CD14-positive monocyte (primary cell): ENCODE results near the gene FXYD2. TPM values are rescaled to one million over a fixed set of nuclear protein-coding genes. Genes with fewer than 3 reads are reported as not detected.
A peak's percentile ranks its signal among the peaks of the same experiment; 100 is the strongest.

Source experiments
- DNase-seq, 3 donors: peaks; one replicate each; pipeline ENCODE4 v3.0.0-alpha.2; 2011 to 2022
- H2AFZ ChIP-seq: 2 replicates; pipeline ENCODE4 v1.6.0; 2012; ENCODE audit warnings: mild to moderate bottlenecking, low read depth, low read length, inconsistent platforms; ENCODE audit not compliant: insufficient read depth, poor library complexity, severe bottlenecking
- H3K27ac ChIP-seq, 2 donors: 1 replicate in 1 of 2; 2 replicates in 1 of 2; pipeline ENCODE4 v1.5.1; 2012 to 2013; ENCODE audit warnings: low read length in 2 of 2, control low read depth in 1 of 2, inconsistent platforms in 1 of 2, low read depth in 1 of 2, mild to moderate bottlenecking in 1 of 2
- H3K27me3 ChIP-seq, 2 donors: one replicate each; pipeline versions ENCODE4 v1.6.0 to v1.6.1; 2011 to 2013; ENCODE audit warnings: low read length in 2 of 2; ENCODE audit not compliant: control insufficient read depth in 2 of 2, insufficient read depth in 2 of 2
- H3K36me3 ChIP-seq, 2 donors: replicated peaks in 1 of 2; 1 replicate in 1 of 2; 2 replicates in 1 of 2; pipeline versions ENCODE4 v1.5.1 to v1.6.1; 2012 to 2013; ENCODE audit warnings: low read length in 2 of 2, control low read depth in 1 of 2, inconsistent platforms in 1 of 2, mild to moderate bottlenecking in 1 of 2; ENCODE audit not compliant: insufficient read depth in 2 of 2, control insufficient read depth in 1 of 2
- H3K4me1 ChIP-seq, 2 donors: 1 replicate in 1 of 2; 2 replicates in 1 of 2; pipeline versions ENCODE4 v1.5.1 to v1.6.1; 2012 to 2013; ENCODE audit warnings: low read length in 2 of 2, control low read depth in 1 of 2, inconsistent platforms in 1 of 2, mild to moderate bottlenecking in 1 of 2, moderate library complexity in 1 of 2; ENCODE audit not compliant: insufficient read depth in 2 of 2, control insufficient read depth in 1 of 2
- H3K4me2 ChIP-seq: replicated peaks from 2 replicates; pipeline ENCODE3; 2012; ENCODE audit warnings: low read length, moderate library complexity, mild to moderate bottlenecking; ENCODE audit not compliant: poor library complexity, severe bottlenecking; ENCODE audit errors: extremely low read depth
- H3K4me3 ChIP-seq, 3 experiments: fragments of 200-600 bp in 1 of 3; sonication (generic) in 1 of 3; replicated peaks in 1 of 3; 1 replicate in 2 of 3; 2 replicates in 1 of 3; pipeline ENCODE4 v1.5.1; 2011 to 2013; ENCODE audit warnings: low read length in 3 of 3, mild to moderate bottlenecking in 3 of 3, control low read depth in 2 of 3, low read depth in 2 of 3, inconsistent platforms in 1 of 3, moderate library complexity in 1 of 3
- H3K79me2 ChIP-seq: 2 replicates; pipeline ENCODE4 v1.6.0; 2012; ENCODE audit warnings: mild to moderate bottlenecking, control low read depth, inconsistent platforms, low read length, moderate library complexity; ENCODE audit not compliant: insufficient read depth
- H3K9ac ChIP-seq: 2 replicates; pipeline ENCODE4 v1.6.0; 2017; ENCODE audit warnings: low read length, mild to moderate bottlenecking; ENCODE audit not compliant: insufficient read depth, poor library complexity, severe bottlenecking
- H3K9me3 ChIP-seq, 2 donors: replicated peaks in 1 of 2; 1 replicate in 1 of 2; 2 replicates in 1 of 2; pipeline versions ENCODE4 v1.5.1 to v1.6.1; 2012 to 2013; ENCODE audit warnings: low read length in 2 of 2, control low read depth in 1 of 2; ENCODE audit not compliant: control insufficient read depth in 1 of 2, insufficient read depth in 1 of 2
- H4K20me1 ChIP-seq: 2 replicates; pipeline ENCODE4 v1.6.0; 2012; ENCODE audit warnings: mild to moderate bottlenecking, low read length, control low read depth, moderate library complexity; ENCODE audit not compliant: insufficient read depth
- H3K27ac Mint-ChIP-seq, 7 donors: one replicate each; pipeline ENCODE4 v1.8.0; 2020; ENCODE audit warnings: mild to moderate bottlenecking in 7 of 7, mixed read lengths in 7 of 7, moderate library complexity in 6 of 7, inconsistent platforms in 2 of 7
- H3K27me3 Mint-ChIP-seq, 3 donors: one replicate each; pipeline ENCODE4 v1.8.0; 2021 to 2022; ENCODE audit warnings: low read depth in 3 of 3, mild to moderate bottlenecking in 3 of 3, mixed read lengths in 3 of 3, moderate library complexity in 3 of 3, inconsistent platforms in 1 of 3
- H3K36me3 Mint-ChIP-seq, 2 donors: one replicate each; pipeline ENCODE4 v1.8.0; 2020; ENCODE audit warnings: mixed read lengths in 2 of 2, inconsistent platforms in 1 of 2, mild to moderate bottlenecking in 1 of 2
- H3K4me1 Mint-ChIP-seq: one replicate; pipeline ENCODE4 v1.8.0; 2020; ENCODE audit warnings: mild to moderate bottlenecking, mixed read lengths
- H3K4me3 Mint-ChIP-seq, 2 donors: one replicate each; pipeline ENCODE4 v1.8.0; 2020; ENCODE audit warnings: mild to moderate bottlenecking in 2 of 2, mixed read lengths in 2 of 2, moderate library complexity in 1 of 2
- H3K9me3 Mint-ChIP-seq, 7 donors: one replicate each; pipeline ENCODE4 v1.8.0; 2020 to 2022; ENCODE audit warnings: mixed read lengths in 7 of 7, mild to moderate bottlenecking in 6 of 7, moderate library complexity in 6 of 7, inconsistent platforms in 2 of 7
- WGBS: methylation state at CpG from one replicate; pipeline ENCODE4 v1.1.5; 2013; ENCODE audit warnings: missing lambda C conversion rate; ENCODE audit not compliant: insufficient coverage; 5-methylcytosine and 5-hydroxymethylcytosine counted together
- intact Hi-C, 2 donors: fragments of 100-400 bp; cut with micrococcal nuclease; formaldehyde crosslinking; loops; one replicate each; pipeline versions ENCODE4 v1.15.0 to v1.15.1; 2023
- polyA plus RNA-seq, 3 donors: library from polyadenylated mRNA; depleted of rRNA in 1 of 3; unstranded in 2 of 3; stranded (reverse) in 1 of 3; fragments of 300-500 nt in 2 of 3; fragments of >200 nt in 1 of 3; fragmentation: Illumina TruSeq in 2 of 3; gene quantifications; 1 replicate in 2 of 3; 2 replicates in 1 of 3; pipeline ENCODE4 v1.2.3, GENCODE V29; 2012 to 2021
- TF ChIP-seq, protein P1 (sequence below): fragments of 200-600 bp; IDR thresholded peaks from one replicate; pipeline ENCODE4 v1.8.0; 2022; ENCODE audit warnings: antibody characterized with exemption, mild to moderate bottlenecking

FXYD2 gene
- polyA plus RNA-seq, 3 donors, result 0.96 to 4.4 (median 2.5) TPM

DNA sequence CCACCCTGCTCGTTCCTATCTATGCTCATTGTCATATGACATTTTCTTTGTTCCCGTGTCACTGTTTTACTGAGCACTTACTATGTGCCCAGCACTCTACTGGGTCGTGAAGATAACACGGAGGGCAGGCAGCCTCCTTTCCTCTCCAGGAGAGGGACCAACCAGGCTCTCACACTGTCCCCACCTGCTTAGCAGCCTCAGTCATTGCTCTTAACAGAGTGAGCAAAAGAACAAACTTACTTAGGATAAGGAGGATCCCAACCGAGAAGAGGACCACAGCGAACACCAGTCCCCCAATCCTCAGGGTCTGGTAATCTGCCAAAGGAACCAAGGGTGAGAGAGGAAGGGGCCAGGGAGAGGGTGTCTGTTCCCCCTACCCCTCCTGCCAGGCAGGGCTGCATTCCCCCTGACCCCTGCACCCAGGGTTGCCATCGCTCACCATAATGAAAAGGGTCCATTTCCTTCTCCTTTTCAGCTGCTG lies 17.0 kb upstream of the FXYD2 start:
- peaks cover 74% of the 10 kb centered on the region for H3K4me1 Mint-ChIP-seq
- H3K79me2 ChIP-seq, result peaks cover 8% of the 10 kb centered on the region
- intact Hi-C loops, result loop anchor here in 1 of 2 donors (2.0 to 5.0 kb wide), 2 partner anchors 13 to 34 kb away; no protein-coding TSS in a partner anchor
- H3K9me3 Mint-ChIP-seq, result no peaks in the 10 kb centered on the region
- H3K27me3 ChIP-seq, result no peaks in the 10 kb centered on the region
- peak overlapping the region; percentile 96 to 99 for H3K27ac ChIP-seq
- H3K27me3 Mint-ChIP-seq, result peaks cover 0 to 2% (median 0%) of the 10 kb centered on the region in 3 donors
- peak overlapping the region; percentile 48 to 76 for H3K4me3 Mint-ChIP-seq
- H3K4me2 ChIP-seq, result peak overlapping the region; percentile 35
- no peaks in the 10 kb centered on the region for H3K9me3 ChIP-seq
- H3K4me3 ChIP-seq, result peak overlapping the region in 1 of 3 experiments; percentile 21
- H3K36me3 Mint-ChIP-seq, result peaks cover 6 to 24% of the 10 kb centered on the region in 2 donors
- 0% methylated on average over 2 of the region's 7 CpGs for whole genome bisulfite sequencing
- H3K27ac Mint-ChIP-seq, result peak overlapping the region; percentile 98 to 100 (median 99)
- no peak overlapping the region for H2AFZ ChIP-seq
- TF ChIP-seq, protein P1, sequence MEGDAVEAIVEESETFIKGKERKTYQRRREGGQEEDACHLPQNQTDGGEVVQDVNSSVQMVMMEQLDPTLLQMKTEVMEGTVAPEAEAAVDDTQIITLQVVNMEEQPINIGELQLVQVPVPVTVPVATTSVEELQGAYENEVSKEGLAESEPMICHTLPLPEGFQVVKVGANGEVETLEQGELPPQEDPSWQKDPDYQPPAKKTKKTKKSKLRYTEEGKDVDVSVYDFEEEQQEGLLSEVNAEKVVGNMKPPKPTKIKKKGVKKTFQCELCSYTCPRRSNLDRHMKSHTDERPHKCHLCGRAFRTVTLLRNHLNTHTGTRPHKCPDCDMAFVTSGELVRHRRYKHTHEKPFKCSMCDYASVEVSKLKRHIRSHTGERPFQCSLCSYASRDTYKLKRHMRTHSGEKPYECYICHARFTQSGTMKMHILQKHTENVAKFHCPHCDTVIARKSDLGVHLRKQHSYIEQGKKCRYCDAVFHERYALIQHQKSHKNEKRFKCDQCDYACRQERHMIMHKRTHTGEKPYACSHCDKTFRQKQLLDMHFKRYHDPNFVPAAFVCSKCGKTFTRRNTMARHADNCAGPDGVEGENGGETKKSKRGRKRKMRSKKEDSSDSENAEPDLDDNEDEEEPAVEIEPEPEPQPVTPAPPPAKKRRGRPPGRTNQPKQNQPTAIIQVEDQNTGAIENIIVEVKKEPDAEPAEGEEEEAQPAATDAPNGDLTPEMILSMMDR, result no peak
- H4K20me1 ChIP-seq, result no peaks in the 10 kb centered on the region
- peak overlapping the region; percentile 52 for H3K9ac ChIP-seq
- peak; percentile 38 to 76 (median 50) for DNase-seq
- no peaks in the 10 kb centered on the region for H3K36me3 ChIP-seq
- peaks cover 74 to 75% of the 10 kb centered on the region in 2 donors for H3K4me1 ChIP-seq

DNA sequence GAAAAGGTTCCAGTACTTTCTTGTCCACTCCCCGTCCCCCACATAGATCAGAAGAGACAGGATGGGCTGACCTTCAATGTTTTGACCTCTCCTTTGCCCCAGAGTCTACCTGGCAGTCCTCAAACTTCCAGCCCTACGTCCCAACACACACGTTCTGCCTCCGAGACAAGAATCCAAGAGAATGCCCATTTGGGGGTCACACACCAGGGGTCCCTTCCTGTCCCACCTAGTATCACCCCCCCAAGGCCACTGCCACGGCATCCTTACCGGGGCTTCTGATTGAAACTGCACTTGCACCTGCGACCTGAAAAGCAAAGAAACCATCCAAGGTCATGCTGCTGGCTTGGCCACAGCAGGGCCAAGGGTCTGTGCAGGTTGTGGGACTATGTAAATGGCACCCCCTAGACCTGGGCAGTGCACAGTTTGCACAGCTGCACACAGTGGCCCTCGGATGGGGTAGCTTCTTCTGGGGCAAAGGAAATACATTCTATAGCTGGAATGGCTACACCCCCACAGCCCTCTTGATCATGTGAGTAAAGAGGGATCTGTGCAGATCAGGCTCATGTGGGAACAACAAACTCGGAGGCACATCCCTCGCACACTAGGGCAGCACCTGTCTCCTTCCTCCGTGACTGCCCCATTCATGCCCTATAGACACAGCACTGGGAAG lies 16.5 kb upstream of the FXYD2 start:
- no peaks in the 10 kb centered on the region for H3K9me3 Mint-ChIP-seq
- Histone ChIP-seq H3K9ac (peak overlapping the region; percentile 52), H3K4me3 (peak overlapping the region in 1 of 3 experiments; percentile 21), H3K4me2 (peak overlapping the region; percentile 35), H3K79me2 (peaks cover 8% of the 10 kb centered on the region), H3K27me3 (no peaks in the 10 kb centered on the region), H2AFZ (no peak overlapping the region), H3K4me1 (peaks cover 80 to 81% of the 10 kb centered on the region in 2 donors), H3K9me3 (no peaks in the 10 kb centered on the region), H3K36me3 (no peaks in the 10 kb centered on the region), H4K20me1 (no peaks in the 10 kb centered on the region), H3K27ac (peak overlapping the region; percentile 96 to 99)
- peaks cover 79% of the 10 kb centered on the region for H3K4me1 Mint-ChIP-seq
- H3K27me3 Mint-ChIP-seq, result peaks cover 0 to 4% (median 0%) of the 10 kb centered on the region in 3 donors
- H3K4me3 Mint-ChIP-seq, result peak overlapping the region; percentile 48 to 76
- intact Hi-C loops, result loop anchor here in 1 of 2 donors (5.0 kb wide), 1 partner anchor 34 kb away; no protein-coding TSS in a partner anchor
- no peak for DNase-seq
- peak overlapping the region; percentile 98 to 100 (median 99) for H3K27ac Mint-ChIP-seq
- H3K36me3 Mint-ChIP-seq, result peaks cover 6 to 24% of the 10 kb centered on the region in 2 donors
- 85% methylated on average over 9 of the region's 11 CpGs for WGBS
- TF ChIP-seq, protein P1, result no peak
